K562 (cell line): ENCODE measurements around the gene MYH15. TPM values are rescaled to one million over a fixed set of nuclear protein-coding genes. Genes with fewer than 3 reads are reported as not detected.
A peak's percentile ranks its signal among the peaks of the same experiment; 100 is the strongest.

Source experiments
- ATAC-seq: fragments of 200-7000 bp; cut with Tn5 transposase; 3 replicates; pipeline ENCODE4 v1.9.1; 2020; ENCODE audit warnings: moderate library complexity
- BruUV-seq: library from RNA; stranded (reverse); fragments of 400-500 nt; replicated peaks from 2 replicates; lab custom pipeline; 2021; lab: Mats Ljungman, UMichigan
- CTCF ChIA-PET: fragments of 300-600 bp; formaldehyde crosslinking; extraction: SDS; loops from one replicate; lab custom pipeline; 2021; ENCODE audit warnings: low intra/inter-chr PET ratio; lab: Yijun Ruan, JAX
- POLR2A ChIA-PET: fragments of 300-600, 350-650 bp; sonication (Branson Sonifier 250); formaldehyde crosslinking; extraction: SDS; loops from one replicate; lab custom pipeline; 2021; ENCODE audit warnings: antibody characterized with exemption, inconsistent platforms; lab: Yijun Ruan, JAX
- DNase-seq, 4 experiments: peaks; one replicate each; pipeline versions ENCODE4 v3.0.0 to v3.0.0-alpha.2; 2011 to 2018; ENCODE audit warnings: low spot score in 3 of 4, mixed read lengths in 3 of 4; ENCODE audit errors: extremely low read depth in 1 of 4
- FAIRE-seq: peaks from 2 replicates; lab custom pipeline; 2011; peaks lifted over from hg19 to GRCh38; lab: Jason Lieb, UNC
- H2AFZ ChIP-seq: 2 replicates; pipeline ENCODE4 v1.6.0; 2011; ENCODE audit warnings: low read depth, low read length, control low read depth, inconsistent platforms
- H3K27ac ChIP-seq: fragments of 200-600 bp; 3 replicates; pipeline ENCODE4 v1.8.0; 2011; ENCODE audit warnings: low read depth, mild to moderate bottlenecking, control low read depth, inconsistent platforms, low read length, moderate library complexity, mixed read lengths; ENCODE audit errors: extremely low read depth
- H3K27me3 ChIP-seq, 2 experiments: fragments of 300-600 bp in 1 of 2; 2 replicates in 1 of 2; 3 replicates in 1 of 2; pipeline versions ENCODE4 v1.6.0 to v1.8.0; 2011; ENCODE audit warnings: inconsistent platforms in 2 of 2, low read length in 2 of 2, mild to moderate bottlenecking in 1 of 2, mixed read lengths in 1 of 2, moderate library complexity in 1 of 2; ENCODE audit not compliant: control insufficient read depth in 2 of 2, insufficient read depth in 2 of 2
- H3K36me3 ChIP-seq: fragments of 300-600 bp; 3 replicates; pipeline ENCODE4 v1.8.0; 2011; ENCODE audit warnings: mild to moderate bottlenecking, low read length, inconsistent platforms; ENCODE audit not compliant: control insufficient read depth, insufficient read depth
- H3K4me1 ChIP-seq, 2 experiments: fragments of 200-600 bp in 1 of 2; replicated peaks in 1 of 2; 2 replicates in 1 of 2; 3 replicates in 1 of 2; pipeline versions ENCODE4 v1.5.1 to v1.8.0; 2011; ENCODE audit warnings: inconsistent platforms in 2 of 2, low read length in 2 of 2, mild to moderate bottlenecking in 1 of 2, mixed read lengths in 1 of 2, moderate library complexity in 1 of 2; ENCODE audit not compliant: control insufficient read depth in 2 of 2, insufficient read depth in 2 of 2
- H3K4me2 ChIP-seq: 2 replicates; pipeline ENCODE4 v1.6.1; 2011; ENCODE audit warnings: low read length, control low read depth, inconsistent platforms, mixed read lengths; ENCODE audit not compliant: insufficient read depth
- H3K4me3 ChIP-seq: fragments of 200-600 bp; sonication (generic), shearing (Covaris generic); 2 replicates; pipeline ENCODE4 v1.5.1; 2016; ENCODE audit warnings: control low read depth, inconsistent platforms
- H3K79me2 ChIP-seq: fragments of 200-600 bp; 3 replicates; pipeline ENCODE4 v1.8.0; 2011; ENCODE audit warnings: low read length, inconsistent platforms; ENCODE audit not compliant: control insufficient read depth, insufficient read depth
- H3K9ac ChIP-seq, 2 experiments: 2 replicates each; pipeline versions ENCODE4 v1.6.0 to v1.6.1; 2011; ENCODE audit warnings: low read depth in 2 of 2, low read length in 2 of 2, control low read depth in 1 of 2, inconsistent platforms in 1 of 2, mild to moderate bottlenecking in 1 of 2, mixed read lengths in 1 of 2; ENCODE audit not compliant: insufficient read depth in 1 of 2
- H3K9me1 ChIP-seq: one replicate; pipeline ENCODE4 v1.6.0; 2011; ENCODE audit warnings: inconsistent platforms, mild to moderate bottlenecking, low read length, moderate library complexity; ENCODE audit not compliant: control insufficient read depth, insufficient read depth
- H3K9me3 ChIP-seq: replicated peaks from 2 replicates; pipeline ENCODE4 v1.5.1; 2011; ENCODE audit warnings: low read depth, low read length, inconsistent platforms; ENCODE audit not compliant: control insufficient read depth, insufficient read depth
- H4K20me1 ChIP-seq: replicated peaks from 2 replicates; pipeline ENCODE4 v1.6.1; 2011; ENCODE audit warnings: low read length, inconsistent platforms, mixed read lengths; ENCODE audit not compliant: control insufficient read depth, insufficient read depth
- BMI1 ChIP-seq: fragments of 150-350 bp; IDR thresholded peaks from 2 replicates; pipeline ENCODE4 v1.6.1; 2014; ENCODE audit warnings: low read length
- CXXC5 ChIP-seq: fragments of 250-450 bp; sonication (Bioruptor Pico); IDR thresholded peaks from 2 replicates; pipeline ENCODE4 v1.8.0; 2022; ENCODE audit warnings: inconsistent platforms, mild to moderate bottlenecking, moderate library complexity
- IRF2 ChIP-seq: sonication (generic); formaldehyde crosslinking; IDR thresholded peaks from 2 replicates; pipeline ENCODE4 v1.8.1; 2022; ENCODE audit warnings: mild to moderate bottlenecking, missing genetic modification reagents
- LARP7 ChIP-seq: fragments of 450-650 bp; IDR thresholded peaks from 2 replicates; pipeline ENCODE4 v1.6.1; 2016
- MAFF ChIP-seq: IDR thresholded peaks from 2 replicates; pipeline ENCODE4 v1.6.1; 2012; ENCODE audit warnings: low read length, improper control_type of control experiment
- NONO ChIP-seq, 2 experiments: fragments of 200-400 bp in 1 of 2; fragments of 450-650 bp in 1 of 2; formaldehyde crosslinking in 1 of 2; IDR thresholded peaks; 2 replicates each; pipeline ENCODE4 v1.6.1; 2017; ENCODE audit warnings: low read depth in 2 of 2, mild to moderate bottlenecking in 2 of 2, moderate library complexity in 2 of 2, low read length in 1 of 2
- NR2C2 ChIP-seq, 2 experiments: fragments of 200-800 bp in 1 of 2; sonication (Bioruptor generic) in 1 of 2; sonication (generic) in 1 of 2; formaldehyde crosslinking in 1 of 2; IDR thresholded peaks; 2 replicates each; pipeline versions ENCODE4 v1.6.1 to v1.8.0; 2016 to 2022; ENCODE audit warnings: mild to moderate bottlenecking in 1 of 2, missing compliant biosample characterization in 1 of 2, missing genetic modification characterization in 1 of 2, missing genetic modification reagents in 1 of 2
- STAT5A ChIP-seq: IDR thresholded peaks from 2 replicates; pipeline ENCODE4 v1.6.1; 2012; ENCODE audit warnings: low read length, inconsistent platforms, borderline replicate concordance
- YY1 ChIP-seq, 3 experiments: IDR thresholded peaks; 2 replicates each; pipeline ENCODE4 v1.6.1; 2011; ENCODE audit warnings: low read length in 2 of 3, mild to moderate bottlenecking in 2 of 3, moderate library complexity in 2 of 3, borderline replicate concordance in 1 of 3, control low read depth in 1 of 3, low read depth in 1 of 3; ENCODE audit not compliant: insufficient read depth in 3 of 3, insufficient replicate concordance in 2 of 3, control insufficient read depth in 1 of 3, insufficient read length in 1 of 3; ENCODE audit errors: extremely low read depth in 1 of 3
- ZBTB12 ChIP-seq: fragments of 250-450 bp; sonication (Bioruptor Pico); IDR thresholded peaks from 2 replicates; pipeline ENCODE4 v1.4.0; 2020
- ZNF197 ChIP-seq: fragments of 200-800 bp; sonication (Bioruptor generic); IDR thresholded peaks from 2 replicates; pipeline ENCODE4 v1.6.1; 2016; ENCODE audit warnings: low read depth, missing genetic modification characterization, missing compliant biosample characterization
- ZNF41 ChIP-seq: fragments of 250-450 bp; sonication (Bioruptor Pico); conservative IDR thresholded peaks from 2 replicates; pipeline ENCODE4 v1.4.0; 2020; ENCODE audit warnings: mild to moderate bottlenecking
- ZNF77 ChIP-seq: fragments of 250-450 bp; sonication (Bioruptor Pico); IDR thresholded peaks from 2 replicates; pipeline ENCODE4 v1.5.0; 2020
- WGBS: fragments of 100-300 bp; shearing (Covaris generic); methylation state at CpG from one replicate; pipeline ENCODE4 v1.1.6; 2016; ENCODE audit warnings: low coverage, mixed read lengths; ENCODE audit not compliant: insufficient coverage; ENCODE audit errors: missing lambda C conversion rate; 5-methylcytosine and 5-hydroxymethylcytosine counted together
- in situ Hi-C: fragments of 300-500 bp; cut with MboI; formaldehyde crosslinking; loops from 4 replicates; pipeline ENCODE4 v1.15.0; 2018; ENCODE audit warnings: inconsistent platforms, mixed read lengths
- intact Hi-C: fragments of 100-400 bp; cut with micrococcal nuclease; formaldehyde crosslinking; loops from 2 replicates; pipeline ENCODE4 v1.14.2; 2022
- polyA plus RNA-seq, 8 experiments: library from polyadenylated mRNA; depleted of rRNA in 4 of 8; stranded (reverse) in 5 of 8; unstranded in 3 of 8; fragments of >200 nt; fragmentation: Nextera tagmentation in 2 of 8; fragmentation: Illumina TruSeq in 1 of 8; extraction: Ambion mirVana in 2 of 8; extraction: Trizol in 1 of 8; gene quantifications; 2 replicates each; pipeline versions ENCODE4 v1.2.1 to v1.2.3, GENCODE V29; 2011 to 2014; ENCODE audit warnings: inconsistent platforms in 1 of 8, missing spikeins in 1 of 8
- total RNA-seq, 7 experiments: library from RNA; depleted of rRNA in 6 of 7; stranded (reverse); fragments of >200 nt in 6 of 7; fragmentation: Illumina TruSeq in 2 of 7; extraction: Trizol in 2 of 7; gene quantifications; 2 replicates each; pipeline versions ENCODE4 v1.2.1 to v1.2.3, GENCODE V29; 2011 to 2021; ENCODE audit warnings: low replicate concordance in 1 of 7

MYH15 gene
- total and polyA plus RNA-seq, 9 of the 15 experiments (the other 6 are each of a cell fraction or from before 2014, with no cell fraction given): 0.03 to 0.29 (median 0.12) TPM

- POLR2A ChIA-PET: no interaction called here
- ATAC-seq: no peak
- no peak for FAIRE-seq
Observed at GRCh38 chr3:108494906-108495531, 15.4 kb downstream of the MYH15 start.

GRCh38 chr3:108493862-108494261 is 16.5 kb downstream of the MYH15 start:
- BruUV-seq: no TSS peak
- intact Hi-C loops (no loop called here), in situ Hi-C loops (loop anchor here (25.0 kb wide), 1 partner anchor 418 kb away; no protein-coding TSS in a partner anchor)
- Histone ChIP-seq H3K9me1 (no peaks in the 10 kb centered on the region), H3K9me3 (no peaks in the 10 kb centered on the region), H3K79me2 (no peaks in the 10 kb centered on the region), H3K36me3 (no peaks in the 10 kb centered on the region), H3K9ac (no peak overlapping the region), H4K20me1 (no peaks in the 10 kb centered on the region), H3K4me2 (no peak overlapping the region), H3K4me1 (no peaks in the 10 kb centered on the region), H3K27ac (no peak overlapping the region), H3K27me3 (peaks cover 0 to 4% of the 10 kb centered on the region in 2 experiments; a peak in 1 of 5 replicates), H3K4me3 (no peak overlapping the region), H2AFZ (no peak overlapping the region)
- 21% methylated on average over 2 of the region's 2 CpGs for WGBS
- ChIA-PET POLR2A (no interaction called here), CTCF (no interaction called here)
- no peak for DNase-seq
- no peak for FAIRE-seq
- no peak for ATAC-seq
- TF ChIP-seq YY1 (IDR thresholded peaks at IDR 0.05; ENCODE audit: borderline replicate concordance in 1 of 3, control insufficient read depth in 1 of 3, extremely low read depth in 1 of 3, insufficient read depth in 3 of 3, insufficient read length in 1 of 3, insufficient replicate concordance in 2 of 3, low read depth in 1 of 3, low read length in 2 of 3): no peak
- TF ChIP-seq ZNF41 (CRISPR knock-in tag): no peak
- TF ChIP-seq BMI1: no peak
- TF ChIP-seq ZNF77 (CRISPR knock-in tag): no peak
- no peak for TF ChIP-seq MAFF
- TF ChIP-seq ZBTB12 (CRISPR knock-in tag): no peak
- no peak for TF ChIP-seq CXXC5
- no peak for TF ChIP-seq NONO (IDR thresholded peaks at IDR 0.05; ENCODE audit: low read depth in 2 of 2, low read length in 1 of 2)
- TF ChIP-seq STAT5A: no peak
- TF ChIP-seq LARP7: no peak
- TF ChIP-seq NR2C2 (CRISPR knock-in tag; IDR thresholded peaks at IDR 0.05): no peak
- no peak for TF ChIP-seq NR2C2 (tag; IDR thresholded peaks at IDR 0.05)

More at GRCh38 chr3:108494906-108495531, 15.4 kb downstream of the MYH15 start:
- Histone ChIP-seq H3K9me1 (no peaks in the 10 kb centered on the region), H3K27me3 (peaks cover 0 to 4% of the 10 kb centered on the region in 2 experiments; a peak in 1 of 5 replicates), H3K4me3 (no peak overlapping the region), H3K79me2 (no peaks in the 10 kb centered on the region), H3K27ac (no peak overlapping the region), H3K9me3 (no peaks in the 10 kb centered on the region)
- CTCF ChIA-PET: no interaction called here
- in situ Hi-C loops: loop anchor here (25.0 kb wide), 1 partner anchor 417 kb away; no protein-coding TSS in a partner anchor
- WGBS: 18% methylated on average over 3 of the region's 3 CpGs
- TF ChIP-seq ZNF197 (CRISPR knock-in tag) (0 out of 2 replicates have a peak, but pooled peaks have one; percentile 25), IRF2 (CRISPR knock-in tag) (no peak)
- TF ChIP-seq, all 486 proteins: peak for 1
- Histone ChIP-seq H4K20me1 (no peaks in the 10 kb centered on the region), H3K9ac (no peak overlapping the region), H3K4me2 (no peak overlapping the region), H2AFZ (no peak overlapping the region), H3K36me3 (no peaks in the 10 kb centered on the region), H3K4me1 (no peaks in the 10 kb centered on the region)
- intact Hi-C loops: no loop called here
- BruUV-seq: no TSS peak
- no peak for DNase-seq
